ENCODE measurements around the gene IFT52.

- no peak for TF ChIP-seq CTCF (conservative IDR thresholded peaks at IDR 0.05)
- no peak for TF ChIP-seq EZH2 (IDR thresholded peaks at IDR 0.05; ENCODE audit: low read depth)
Measured at GRCh38 chr20:43570496-43570895, 20.2 kb upstream of the IFT52 start.

All from PC-9 (cell line).